ENCODE measurements around the gene MAMDC2.

MAMDC2 gene

GRCh38 chr9:70255486-70255885 lies 211.8 kb downstream of the MAMDC2 start:
- peak overlapping the region; percentile 37 for H3K4me3 ChIP-seq (ENCODE audit: low read depth, low read length)
- no peak for DNase-seq (ENCODE audit: low read depth, low spot score)
- no peak for TF ChIP-seq CTCF (IDR thresholded peaks at IDR 0.05; ENCODE audit: insufficient read depth, low read length, missing control alignments)
- CTCF ChIA-PET: interaction anchor here (1.7 to 4.1 kb wide), 3 partner anchors 14 to 143 kb away, joined by 7 to 20 read pairs (median 14); no protein-coding TSS in a partner anchor
- POLR2A ChIA-PET: no interaction called here

GRCh38 chr9:70256123-70256551 lies 212.5 kb downstream of the MAMDC2 start:
- no peak for DNase-seq (ENCODE audit: low read depth, low spot score)
- ChIA-PET CTCF (interaction anchor here (1.2 to 4.1 kb wide), 4 partner anchors 9 to 144 kb away, joined by 4 to 20 read pairs (median 10); no protein-coding TSS in a partner anchor), POLR2A (interaction anchor here (0.6 kb wide), 1 partner anchor 686 kb away, joined by 4 read pairs; no protein-coding TSS in a partner anchor)
- TF ChIP-seq CTCF (IDR thresholded peaks at IDR 0.05; ENCODE audit: insufficient read depth, low read length, missing control alignments): no peak
- H3K4me3 ChIP-seq (ENCODE audit: low read depth, low read length): peak overlapping the region; percentile 37

GRCh38 chr9:70257502-70257901 lies 213.9 kb downstream of the MAMDC2 start:
- no peak for TF ChIP-seq CTCF (IDR thresholded peaks at IDR 0.05; ENCODE audit: insufficient read depth, low read length, missing control alignments)
- ChIA-PET POLR2A (interaction anchor here (0.7 to 1.3 kb wide), 5 partner anchors 9 to 286 kb away, joined by 3 to 5 read pairs (median 3); no protein-coding TSS in a partner anchor), CTCF (interaction anchor here (1.0 to 4.1 kb wide), 9 partner anchors 10 to 835 kb away, joined by 3 to 20 read pairs (median 3); no protein-coding TSS in a partner anchor)
- DNase-seq (ENCODE audit: low read depth, low spot score): no peak
- H3K4me3 ChIP-seq (ENCODE audit: low read depth, low read length): peak overlapping the region; percentile 87

- peak overlapping the region; percentile 87 for H3K4me3 ChIP-seq (ENCODE audit: low read depth, low read length)
- POLR2A ChIA-PET: interaction anchor here (0.5 to 1.3 kb wide), 6 partner anchors 8 to 523 kb away, joined by 3 to 7 read pairs (median 3); no protein-coding TSS in a partner anchor
- TF ChIP-seq CTCF (IDR thresholded peaks at IDR 0.05; ENCODE audit: insufficient read depth, low read length, missing control alignments): no peak
- CTCF ChIA-PET: interaction anchor here (0.6 to 4.1 kb wide), 10 partner anchors 9 to 836 kb away, joined by 3 to 20 read pairs (median 3); no protein-coding TSS in a partner anchor
- no peak for DNase-seq (ENCODE audit: low read depth, low spot score)
Observed at GRCh38 chr9:70257991-70258691, 214.5 kb downstream of the MAMDC2 start.

GRCh38 chr9:70258692-70259511 lies 215.3 kb downstream of the MAMDC2 start, which contains the start of gene SMC5:
Gene SMC5 (plus strand): TSS chr9:70258978. CDS start chr9:70259079, 101 bp downstream.
- ChIA-PET CTCF (interaction anchor here (1.2 to 4.1 kb wide), 3 partner anchors 28 to 147 kb away, joined by 3 to 20 read pairs (median 4); no protein-coding TSS in a partner anchor), POLR2A (interaction anchor here (0.8 to 1.3 kb wide), 2 partner anchors 283 to 524 kb away, joined by 3 to 7 read pairs; no protein-coding TSS in a partner anchor)
- TF ChIP-seq CTCF (IDR thresholded peaks at IDR 0.05; ENCODE audit: insufficient read depth, low read length, missing control alignments): no peak
- DNase-seq (ENCODE audit: low read depth, low spot score): no peak
- H3K4me3 ChIP-seq (ENCODE audit: low read depth, low read length): peak within 1 kb of the TSS; percentile 87

Measured in AG04449 (cell line).